Endothelial cell of umbilical vein (primary cell): ENCODE data around the gene ESPNL.

Experiments used
- POLR2AphosphoS5 ChIP-seq: IDR thresholded peaks from 2 replicates; pipeline ENCODE4 v1.6.1; 2012; ENCODE audit warnings: low read depth, mild to moderate bottlenecking, control low read depth, low read length, moderate library complexity; ENCODE audit not compliant: insufficient read depth
- TF ChIP-seq, protein P1 (sequence below): IDR thresholded peaks from 2 replicates; pipeline ENCODE4 v1.6.1; 2011; ENCODE audit not compliant: insufficient read depth, insufficient read length
- TF ChIP-seq, protein P2 (sequence below), 2 donors: IDR thresholded peaks; 1 replicate in 1 of 2; 2 replicates in 1 of 2; pipeline ENCODE4 v1.5.1; 2011; ENCODE audit warnings: low read length in 2 of 2, mild to moderate bottlenecking in 2 of 2, moderate library complexity in 2 of 2, control low read depth in 1 of 2, inconsistent platforms in 1 of 2, low read depth in 1 of 2; ENCODE audit not compliant: insufficient read depth in 1 of 2; ENCODE audit errors: extremely low read depth in 1 of 2

DNA sequence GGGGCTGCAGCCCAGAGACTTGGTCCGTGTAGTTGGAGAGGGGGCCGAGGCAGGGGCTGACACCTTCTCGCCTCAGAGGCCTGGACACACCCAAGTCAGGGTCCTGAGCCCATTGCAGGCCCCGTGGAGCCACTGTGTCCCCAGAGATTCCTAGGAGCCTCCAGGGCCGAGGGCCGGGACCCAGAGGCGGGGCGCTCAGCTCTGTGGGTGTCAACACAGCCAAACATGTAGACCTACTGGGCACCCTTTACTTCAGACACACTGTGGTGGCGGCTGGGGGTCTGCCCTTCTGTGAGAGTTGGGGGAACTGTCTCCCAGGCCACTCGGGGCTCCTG is 459 bp upstream of the ESPNL start:
- TF ChIP-seq POLR2AphosphoS5 = no peak
- TF ChIP-seq, protein P1, sequence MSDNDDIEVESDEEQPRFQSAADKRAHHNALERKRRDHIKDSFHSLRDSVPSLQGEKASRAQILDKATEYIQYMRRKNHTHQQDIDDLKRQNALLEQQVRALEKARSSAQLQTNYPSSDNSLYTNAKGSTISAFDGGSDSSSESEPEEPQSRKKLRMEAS = no peak
- TF ChIP-seq, protein P2, sequence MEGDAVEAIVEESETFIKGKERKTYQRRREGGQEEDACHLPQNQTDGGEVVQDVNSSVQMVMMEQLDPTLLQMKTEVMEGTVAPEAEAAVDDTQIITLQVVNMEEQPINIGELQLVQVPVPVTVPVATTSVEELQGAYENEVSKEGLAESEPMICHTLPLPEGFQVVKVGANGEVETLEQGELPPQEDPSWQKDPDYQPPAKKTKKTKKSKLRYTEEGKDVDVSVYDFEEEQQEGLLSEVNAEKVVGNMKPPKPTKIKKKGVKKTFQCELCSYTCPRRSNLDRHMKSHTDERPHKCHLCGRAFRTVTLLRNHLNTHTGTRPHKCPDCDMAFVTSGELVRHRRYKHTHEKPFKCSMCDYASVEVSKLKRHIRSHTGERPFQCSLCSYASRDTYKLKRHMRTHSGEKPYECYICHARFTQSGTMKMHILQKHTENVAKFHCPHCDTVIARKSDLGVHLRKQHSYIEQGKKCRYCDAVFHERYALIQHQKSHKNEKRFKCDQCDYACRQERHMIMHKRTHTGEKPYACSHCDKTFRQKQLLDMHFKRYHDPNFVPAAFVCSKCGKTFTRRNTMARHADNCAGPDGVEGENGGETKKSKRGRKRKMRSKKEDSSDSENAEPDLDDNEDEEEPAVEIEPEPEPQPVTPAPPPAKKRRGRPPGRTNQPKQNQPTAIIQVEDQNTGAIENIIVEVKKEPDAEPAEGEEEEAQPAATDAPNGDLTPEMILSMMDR (IDR thresholded peaks at IDR 0.05; ENCODE audit: extremely low read depth in 1 of 2, insufficient read depth in 1 of 2, low read depth in 1 of 2, low read length in 2 of 2) = no peak
